Neural crest cell (in vitro differentiated cells): ENCODE data around the gene MLN. TPM values are rescaled to one million over a fixed set of nuclear protein-coding genes. Genes with fewer than 3 reads are reported as not detected.

Experiments used
- DNase-seq: peaks from one replicate; pipeline ENCODE4 v3.0.0; 2021; ENCODE audit warnings: low read depth, mixed read lengths, low spot score
- H3K27ac Mint-ChIP-seq: one replicate; pipeline ENCODE4 v1.8.0; 2021; ENCODE audit warnings: mild to moderate bottlenecking, mixed read lengths; ENCODE audit not compliant: unreplicated experiment
- H3K27me3 Mint-ChIP-seq: 2 replicates; pipeline ENCODE4 v1.8.0; 2021; ENCODE audit warnings: low read depth, mild to moderate bottlenecking, mixed read lengths
- H3K36me3 Mint-ChIP-seq: 2 replicates; pipeline ENCODE4 v1.8.0; 2021; ENCODE audit warnings: low read depth, mild to moderate bottlenecking, mixed read lengths
- H3K4me1 Mint-ChIP-seq: 2 replicates; pipeline ENCODE4 v1.8.0; 2021; ENCODE audit warnings: mixed read lengths
- H3K4me3 Mint-ChIP-seq: one replicate; pipeline ENCODE4 v1.8.0; 2021; ENCODE audit warnings: mild to moderate bottlenecking, mixed read lengths
- H3K9me3 Mint-ChIP-seq: 2 replicates; pipeline ENCODE4 v1.8.0; 2021; ENCODE audit warnings: mixed read lengths
- total RNA-seq: library from RNA; stranded (reverse); gene quantifications from 2 replicates; pipeline ENCODE4 v1.2.1, GENCODE V29; 2021
- TF ChIP-seq, protein P1 (sequence below): fragments of 200-600 bp; sonication (generic); conservative IDR thresholded peaks from 2 replicates; pipeline ENCODE4 v1.5.0; 2021; ENCODE audit warnings: antibody characterized with exemption, mild to moderate bottlenecking

Gene MLN
- total RNA-seq, 1 donor from 2014 or later, result not detected

GRCh38 chr6:33785778-33786177 lies 18.0 kb downstream of the MLN start:
- H3K4me1 Mint-ChIP-seq, result peaks cover 73% of the 10 kb centered on the region

GRCh38 chr6:33784787-33785186 lies 19.0 kb downstream of the MLN start:
- H3K27me3 Mint-ChIP-seq, result no peaks in the 10 kb centered on the region
- H3K27ac Mint-ChIP-seq, result no peak overlapping the region
- peaks cover 14% of the 10 kb centered on the region for H3K36me3 Mint-ChIP-seq
- DNase-seq, result no peak
- no peaks in the 10 kb centered on the region for H3K9me3 Mint-ChIP-seq
- peak overlapping the region; percentile 28 for H3K4me3 Mint-ChIP-seq
- TF ChIP-seq, protein P1, sequence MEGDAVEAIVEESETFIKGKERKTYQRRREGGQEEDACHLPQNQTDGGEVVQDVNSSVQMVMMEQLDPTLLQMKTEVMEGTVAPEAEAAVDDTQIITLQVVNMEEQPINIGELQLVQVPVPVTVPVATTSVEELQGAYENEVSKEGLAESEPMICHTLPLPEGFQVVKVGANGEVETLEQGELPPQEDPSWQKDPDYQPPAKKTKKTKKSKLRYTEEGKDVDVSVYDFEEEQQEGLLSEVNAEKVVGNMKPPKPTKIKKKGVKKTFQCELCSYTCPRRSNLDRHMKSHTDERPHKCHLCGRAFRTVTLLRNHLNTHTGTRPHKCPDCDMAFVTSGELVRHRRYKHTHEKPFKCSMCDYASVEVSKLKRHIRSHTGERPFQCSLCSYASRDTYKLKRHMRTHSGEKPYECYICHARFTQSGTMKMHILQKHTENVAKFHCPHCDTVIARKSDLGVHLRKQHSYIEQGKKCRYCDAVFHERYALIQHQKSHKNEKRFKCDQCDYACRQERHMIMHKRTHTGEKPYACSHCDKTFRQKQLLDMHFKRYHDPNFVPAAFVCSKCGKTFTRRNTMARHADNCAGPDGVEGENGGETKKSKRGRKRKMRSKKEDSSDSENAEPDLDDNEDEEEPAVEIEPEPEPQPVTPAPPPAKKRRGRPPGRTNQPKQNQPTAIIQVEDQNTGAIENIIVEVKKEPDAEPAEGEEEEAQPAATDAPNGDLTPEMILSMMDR, result no peak
- peaks cover 76% of the 10 kb centered on the region for H3K4me1 Mint-ChIP-seq

More at GRCh38 chr6:33785778-33786177, 18.0 kb downstream of the MLN start:
- H3K36me3 Mint-ChIP-seq, result peaks cover 6% of the 10 kb centered on the region
- no peaks in the 10 kb centered on the region for H3K9me3 Mint-ChIP-seq
- no peaks in the 10 kb centered on the region for H3K27me3 Mint-ChIP-seq
- no peak for DNase-seq
- peak overlapping the region; percentile 95 for H3K4me3 Mint-ChIP-seq
- H3K27ac Mint-ChIP-seq, result no peak overlapping the region
- TF ChIP-seq, protein P1, result no peak

- Mint-ChIP-seq H3K27me3 (no peaks in the 10 kb centered on the region), H3K9me3 (no peaks in the 10 kb centered on the region), H3K4me3 (peak overlapping the region; percentile 59), H3K36me3 (peaks cover 14% of the 10 kb centered on the region), H3K4me1 (peaks cover 74% of the 10 kb centered on the region), H3K27ac (no peak overlapping the region)
- TF ChIP-seq, protein P1, result no peak
- no peak for DNase-seq
Measured at GRCh38 chr6:33783781-33784520, 19.9 kb downstream of the MLN start.

DNA sequence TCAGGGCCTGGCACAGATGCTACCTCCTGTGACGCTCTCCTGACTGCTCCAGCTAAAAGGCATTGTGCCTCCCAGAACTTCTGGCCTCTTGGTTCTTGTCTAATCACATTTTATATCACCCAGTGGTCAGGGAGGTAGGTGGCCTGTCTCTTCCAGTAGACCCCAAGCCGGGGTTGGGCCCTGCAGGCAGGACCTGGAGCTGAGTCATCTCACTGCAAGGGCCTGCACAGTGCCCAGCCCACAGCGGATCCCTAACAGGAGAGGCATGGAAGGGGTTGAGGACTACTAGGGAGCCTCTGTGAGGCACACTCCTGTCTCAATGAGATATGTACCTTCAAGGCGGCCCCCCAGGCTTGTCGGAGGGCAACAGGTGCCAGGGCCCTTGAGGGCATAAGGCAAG lies 21.2 kb downstream of the MLN start:
- H3K4me1 Mint-ChIP-seq, result peaks cover 68% of the 10 kb centered on the region
- TF ChIP-seq, protein P1, result no peak
- no peak for DNase-seq
- no peaks in the 10 kb centered on the region for H3K27me3 Mint-ChIP-seq
- no peaks in the 10 kb centered on the region for H3K9me3 Mint-ChIP-seq
- peaks cover 14% of the 10 kb centered on the region for H3K36me3 Mint-ChIP-seq
- H3K4me3 Mint-ChIP-seq, result no peak overlapping the region
- peak overlapping the region; percentile 39 for H3K27ac Mint-ChIP-seq

DNA sequence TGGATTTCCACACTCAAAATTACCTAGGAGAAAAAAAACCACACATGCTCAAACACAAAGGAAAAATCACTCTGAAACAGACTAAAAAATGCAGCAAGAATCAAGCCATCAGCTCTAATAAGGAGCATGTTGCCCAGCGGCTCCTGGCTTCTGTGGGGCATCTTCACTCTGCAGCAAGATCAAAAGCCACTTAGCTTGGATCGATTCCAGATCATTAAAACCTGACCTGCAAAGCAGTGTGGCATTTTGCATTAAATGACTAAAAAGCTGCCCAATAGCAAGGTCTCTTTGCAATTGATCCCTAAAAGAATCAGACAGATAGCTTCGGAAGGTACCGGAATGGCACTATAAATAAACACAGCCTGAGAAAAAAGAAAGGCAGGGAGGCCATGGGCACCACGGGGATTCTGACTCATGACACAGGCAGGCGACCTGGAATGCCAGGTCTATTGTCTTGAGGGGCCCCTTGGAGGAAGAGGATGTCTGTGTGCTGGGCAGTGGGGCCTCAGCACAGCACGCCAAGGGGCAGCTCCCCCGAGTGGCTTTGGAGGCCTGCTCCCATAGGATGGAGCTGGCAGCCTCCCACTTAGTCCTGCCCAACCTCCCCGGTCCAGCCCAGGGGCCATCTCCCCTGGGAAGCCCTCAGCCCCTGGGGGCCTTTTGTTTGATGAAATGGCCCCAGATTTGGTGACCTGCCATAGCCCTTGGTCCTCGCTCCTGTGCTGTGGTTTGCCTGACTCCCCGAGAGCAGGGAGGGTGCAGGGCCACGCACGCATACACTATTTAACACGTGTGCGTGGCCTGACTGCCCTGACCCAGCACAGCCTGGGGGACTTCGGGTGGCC lies 22.4 kb downstream of the MLN start:
- H3K9me3 Mint-ChIP-seq, result no peaks in the 10 kb centered on the region
- H3K4me1 Mint-ChIP-seq, result peaks cover 55% of the 10 kb centered on the region
- DNase-seq, result no peak
- TF ChIP-seq, protein P1, result no peak
- H3K36me3 Mint-ChIP-seq, result peaks cover 19% of the 10 kb centered on the region
- H3K4me3 Mint-ChIP-seq, result peak overlapping the region; percentile 45
- H3K27me3 Mint-ChIP-seq, result no peaks in the 10 kb centered on the region
- H3K27ac Mint-ChIP-seq, result peak overlapping the region; percentile 4
